HPDE6-E6E7 (cell line): ENCODE data around the gene TANGO6.
"Not testable (repeated sequence)": the region's sequence is repeated elsewhere in the genome, so short reads cannot be mapped to it uniquely, and the experiment has no call there.

Experiments
- DNase-seq: peaks from one replicate; pipeline ENCODE4 v3.0.0; 2011; ENCODE audit warnings: missing footprints; ENCODE audit errors: extremely low spot score

TANGO6 gene

GRCh38 chr16:68843482-68844210 is at the start of gene TANGO6:
TANGO6 (plus strand) TSS chr16:68843531; CDS start chr16:68843618, 87 bp downstream.
- peak; percentile 81 for DNase-seq

GRCh38 chr16:68798398-68798797 is 44.9 kb upstream of the TANGO6 start:
- peak; percentile 27 for DNase-seq

- peak; percentile 36 for DNase-seq
Observed at GRCh38 chr16:68800257-68800875, 43.0 kb upstream of the TANGO6 start.

GRCh38 chr16:68802190-68802589 is 41.1 kb upstream of the TANGO6 start:
- peak; percentile 50 for DNase-seq

- DNase-seq = no peak
Observed at GRCh38 chr16:68806422-68806821, 36.9 kb upstream of the TANGO6 start.

- no peak for DNase-seq
Observed at GRCh38 chr16:68806981-68807380, 36.4 kb upstream of the TANGO6 start.

- DNase-seq = no peak
Observed at GRCh38 chr16:68814516-68814915, 28.8 kb upstream of the TANGO6 start.

- peak; percentile 44 for DNase-seq
Observed at GRCh38 chr16:68823401-68824135, 19.8 kb upstream of the TANGO6 start.

GRCh38 chr16:68825427-68825826 is 17.9 kb upstream of the TANGO6 start:
- no peak for DNase-seq

GRCh38 chr16:68826652-68827051 is 16.7 kb upstream of the TANGO6 start:
- DNase-seq = no peak

- no peak for DNase-seq
Observed at GRCh38 chr16:68833251-68833650, 10.1 kb upstream of the TANGO6 start.

- DNase-seq = no peak
Observed at GRCh38 chr16:68834550-68834949, 8.8 kb upstream of the TANGO6 start.

- no peak for DNase-seq
Observed at GRCh38 chr16:68835970-68836369, 7.4 kb upstream of the TANGO6 start.

GRCh38 chr16:68839831-68840230 is 3.5 kb upstream of the TANGO6 start:
- no peak for DNase-seq

GRCh38 chr16:68842964-68843481 is 308 bp upstream of the TANGO6 start:
- DNase-seq = not testable (repeated sequence)

GRCh38 chr16:68844211-68844564 is 857 bp downstream of the TANGO6 start:
- DNase-seq = no peak

- no peak for DNase-seq
Observed at GRCh38 chr16:68848786-68849185, 5.5 kb downstream of the TANGO6 start.

GRCh38 chr16:68850481-68850880 is 7.2 kb downstream of the TANGO6 start:
- no peak for DNase-seq

GRCh38 chr16:68851601-68852000 is 8.3 kb downstream of the TANGO6 start:
- DNase-seq = no peak

- no peak for DNase-seq
Observed at GRCh38 chr16:68857479-68857878, 14.1 kb downstream of the TANGO6 start.

GRCh38 chr16:68859828-68860227 is 16.5 kb downstream of the TANGO6 start:
- DNase-seq = no peak
